Body of pancreas (tissue), 4 donors: ENCODE measurements around the gene GSG1L.

Source experiments
- POLR2A ChIP-seq, 3 donors: fragments of 450-650 bp; IDR thresholded peaks; one replicate each; pipeline ENCODE4 v1.6.1; 2016; ENCODE audit warnings: antibody characterized with exemption in 3 of 3, mild to moderate bottlenecking in 2 of 3
- TF ChIP-seq, protein P1 (sequence below), 7 experiments: fragments of 450-650 bp in 4 of 7; fragments of 200-600 bp in 3 of 7; sonication (generic) in 3 of 7; IDR thresholded peaks; one replicate each; pipeline ENCODE4 v1.5.1; 2016 to 2019; ENCODE audit warnings: antibody characterized with exemption in 7 of 7

DNA sequence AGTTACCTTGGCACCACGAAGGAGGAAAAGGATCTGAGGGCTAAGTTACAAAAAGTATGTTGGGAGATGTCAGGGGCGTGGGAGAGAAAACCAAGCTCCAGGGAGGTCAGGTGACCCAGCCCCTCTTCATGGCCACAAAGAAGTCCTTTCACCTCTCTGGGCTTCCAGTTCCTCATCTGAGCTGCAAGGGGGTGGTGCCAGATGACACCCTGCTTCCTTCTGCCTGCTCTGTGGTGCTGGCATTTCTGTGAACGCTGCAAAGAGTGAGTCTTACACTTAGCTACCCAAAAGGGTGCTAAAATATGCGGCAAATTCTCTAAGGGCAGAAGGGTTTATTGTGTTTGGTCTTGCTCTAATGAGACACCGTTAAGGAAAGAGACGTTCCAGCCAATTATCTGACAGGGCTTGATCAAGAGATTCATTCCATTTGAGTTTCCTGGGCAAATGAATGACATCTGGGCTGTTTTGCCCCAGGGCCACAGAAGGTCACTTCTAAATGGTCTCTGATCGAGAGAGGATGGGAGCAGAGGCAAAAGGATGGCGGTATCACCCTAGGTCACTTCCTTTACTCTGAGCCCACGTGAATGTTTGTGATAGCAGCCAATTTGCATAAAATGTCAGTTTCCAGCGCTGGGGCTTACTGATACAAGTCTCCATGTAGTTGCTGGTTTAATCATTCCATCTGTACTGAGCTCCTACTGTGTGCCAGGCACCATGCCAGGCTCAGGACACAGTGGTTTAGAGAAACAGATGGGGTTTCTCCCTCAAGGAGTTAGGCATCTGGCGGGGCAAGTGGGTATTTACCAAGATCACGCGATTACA lies 303.3 kb downstream of the GSG1L start:
- TF ChIP-seq, protein P1, sequence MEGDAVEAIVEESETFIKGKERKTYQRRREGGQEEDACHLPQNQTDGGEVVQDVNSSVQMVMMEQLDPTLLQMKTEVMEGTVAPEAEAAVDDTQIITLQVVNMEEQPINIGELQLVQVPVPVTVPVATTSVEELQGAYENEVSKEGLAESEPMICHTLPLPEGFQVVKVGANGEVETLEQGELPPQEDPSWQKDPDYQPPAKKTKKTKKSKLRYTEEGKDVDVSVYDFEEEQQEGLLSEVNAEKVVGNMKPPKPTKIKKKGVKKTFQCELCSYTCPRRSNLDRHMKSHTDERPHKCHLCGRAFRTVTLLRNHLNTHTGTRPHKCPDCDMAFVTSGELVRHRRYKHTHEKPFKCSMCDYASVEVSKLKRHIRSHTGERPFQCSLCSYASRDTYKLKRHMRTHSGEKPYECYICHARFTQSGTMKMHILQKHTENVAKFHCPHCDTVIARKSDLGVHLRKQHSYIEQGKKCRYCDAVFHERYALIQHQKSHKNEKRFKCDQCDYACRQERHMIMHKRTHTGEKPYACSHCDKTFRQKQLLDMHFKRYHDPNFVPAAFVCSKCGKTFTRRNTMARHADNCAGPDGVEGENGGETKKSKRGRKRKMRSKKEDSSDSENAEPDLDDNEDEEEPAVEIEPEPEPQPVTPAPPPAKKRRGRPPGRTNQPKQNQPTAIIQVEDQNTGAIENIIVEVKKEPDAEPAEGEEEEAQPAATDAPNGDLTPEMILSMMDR (IDR thresholded peaks at IDR 0.05) = no peak
- no peak for TF ChIP-seq POLR2A (IDR thresholded peaks at IDR 0.05)
